Caco-2 (cell line): ENCODE data around the gene COMMD9. TPM values are rescaled to one million over a fixed set of nuclear protein-coding genes. Genes with fewer than 3 reads are reported as not detected.

Experiments
- BruUV-seq: library from RNA; stranded (reverse); fragments of 400-500 nt; replicated peaks from 2 replicates; lab custom pipeline; 2021; lab: Mats Ljungman, UMichigan
- CTCF ChIA-PET: fragments of 300-600 bp; sonication (Branson Sonifier 250); formaldehyde crosslinking; loops from one replicate; lab custom pipeline; 2022; ENCODE audit warnings: antibody characterized with exemption; lab: Charles Lee
- POLR2A ChIA-PET: fragments of 300-600 bp; sonication (Branson Sonifier 250); formaldehyde crosslinking; loops from one replicate; lab custom pipeline; 2022; ENCODE audit warnings: antibody characterized with exemption; lab: Charles Lee
- DNase-seq, 2 experiments: peaks; one replicate each; pipeline versions ENCODE4 v3.0.0 to v3.0.0-alpha.2; 2020 to 2022
- H3K27me3 ChIP-seq: replicated peaks from 2 replicates; pipeline ENCODE4 v1.6.0; 2011; ENCODE audit warnings: low read length; ENCODE audit not compliant: control insufficient read depth, insufficient read depth
- H3K36me3 ChIP-seq: 2 replicates; pipeline ENCODE4 v1.5.1; 2011; ENCODE audit warnings: low read length; ENCODE audit not compliant: control insufficient read depth, insufficient read depth
- H3K4me1 ChIP-seq: fragments of 250-450 bp; sonication (Bioruptor Pico); 2 replicates; pipeline ENCODE4 v1.5.1; 2020; ENCODE audit warnings: mild to moderate bottlenecking
- H3K4me3 ChIP-seq: 2 replicates; pipeline ENCODE4 v1.5.1; 2011; ENCODE audit warnings: low read depth, mild to moderate bottlenecking, control low read depth, low read length
- H3K9me3 ChIP-seq: fragments of 250-450 bp; sonication (Bioruptor Pico); 2 replicates; pipeline ENCODE4 v1.5.1; 2020; ENCODE audit warnings: mild to moderate bottlenecking, moderate library complexity
- H3K27ac Mint-ChIP-seq: one replicate; pipeline ENCODE4 v1.8.0; 2022; ENCODE audit warnings: mixed read lengths; ENCODE audit not compliant: unreplicated experiment
- H3K27me3 Mint-ChIP-seq: one replicate; pipeline ENCODE4 v1.8.0; 2022; ENCODE audit warnings: mixed read lengths; ENCODE audit not compliant: insufficient read depth, unreplicated experiment
- H3K36me3 Mint-ChIP-seq: one replicate; pipeline ENCODE4 v1.8.0; 2022; ENCODE audit warnings: mild to moderate bottlenecking, mixed read lengths; ENCODE audit not compliant: insufficient read depth, unreplicated experiment
- H3K4me1 Mint-ChIP-seq: one replicate; pipeline ENCODE4 v1.8.0; 2022; ENCODE audit warnings: low read depth, mixed read lengths; ENCODE audit not compliant: unreplicated experiment
- H3K4me3 Mint-ChIP-seq: one replicate; pipeline ENCODE4 v1.8.0; 2022; ENCODE audit warnings: mild to moderate bottlenecking, moderate library complexity, mixed read lengths; ENCODE audit not compliant: unreplicated experiment
- H3K9me3 Mint-ChIP-seq: one replicate; pipeline ENCODE4 v1.8.0; 2022; ENCODE audit warnings: mixed read lengths; ENCODE audit not compliant: unreplicated experiment
- intact Hi-C: fragments of 100-400 bp; cut with micrococcal nuclease; formaldehyde crosslinking; loops from one replicate; pipeline ENCODE4 v1.10.0; 2022; ENCODE audit not compliant: unreplicated experiment
- total RNA-seq: library from RNA; stranded (reverse); gene quantifications from 2 replicates; pipeline ENCODE4 v1.2.3, GENCODE V29; 2022
- TF ChIP-seq, protein P1 (sequence below), 2 experiments: fragments of 200-600 bp in 1 of 2; IDR thresholded peaks; 1 replicate in 1 of 2; 2 replicates in 1 of 2; pipeline versions ENCODE4 v1.5.1 to v1.8.0; 2011 to 2022; ENCODE audit warnings: antibody characterized with exemption in 1 of 2, control low read depth in 1 of 2, inconsistent platforms in 1 of 2, low read depth in 1 of 2, low read length in 1 of 2, mild to moderate bottlenecking in 1 of 2, moderate library complexity in 1 of 2; ENCODE audit not compliant: insufficient read depth in 1 of 2, severe bottlenecking in 1 of 2, unreplicated experiment in 1 of 2

Gene COMMD9
- total RNA-seq, 1 experiment from 2014 or later = 46.9 TPM

DNA sequence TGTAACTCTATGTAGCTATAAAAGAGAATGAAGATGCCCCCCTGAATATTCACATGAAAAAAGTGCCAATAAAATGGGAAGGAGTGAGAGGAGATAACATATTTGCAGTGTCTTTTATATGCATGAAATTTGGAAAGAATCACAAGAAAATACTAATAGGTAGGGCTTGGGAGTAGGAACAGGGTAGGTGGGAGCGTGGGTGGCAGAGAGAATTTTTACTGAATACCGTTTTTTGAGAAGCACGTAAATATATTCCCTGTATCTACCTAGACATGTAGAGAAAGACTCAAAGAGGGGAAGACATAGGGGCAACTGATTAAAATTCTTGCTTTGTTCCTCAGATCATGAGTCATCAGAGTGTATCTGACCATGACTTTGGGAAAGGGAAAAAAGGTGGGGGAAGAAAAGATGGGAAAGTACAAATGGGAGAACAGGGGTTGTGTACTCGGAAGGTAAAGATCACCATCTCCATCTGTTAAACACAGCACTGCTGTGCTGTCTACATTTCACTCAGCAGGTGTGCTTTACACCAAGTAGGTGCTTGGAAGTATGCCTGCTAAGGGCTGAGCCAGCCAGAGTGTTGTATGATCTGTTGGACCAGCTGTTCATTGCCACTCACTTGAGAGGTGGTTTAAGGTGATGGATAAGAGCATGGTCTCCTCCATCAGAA lies 22.8 kb upstream of the COMMD9 start:
- no peak overlapping the region for H3K4me3 ChIP-seq
- TF ChIP-seq, protein P1, sequence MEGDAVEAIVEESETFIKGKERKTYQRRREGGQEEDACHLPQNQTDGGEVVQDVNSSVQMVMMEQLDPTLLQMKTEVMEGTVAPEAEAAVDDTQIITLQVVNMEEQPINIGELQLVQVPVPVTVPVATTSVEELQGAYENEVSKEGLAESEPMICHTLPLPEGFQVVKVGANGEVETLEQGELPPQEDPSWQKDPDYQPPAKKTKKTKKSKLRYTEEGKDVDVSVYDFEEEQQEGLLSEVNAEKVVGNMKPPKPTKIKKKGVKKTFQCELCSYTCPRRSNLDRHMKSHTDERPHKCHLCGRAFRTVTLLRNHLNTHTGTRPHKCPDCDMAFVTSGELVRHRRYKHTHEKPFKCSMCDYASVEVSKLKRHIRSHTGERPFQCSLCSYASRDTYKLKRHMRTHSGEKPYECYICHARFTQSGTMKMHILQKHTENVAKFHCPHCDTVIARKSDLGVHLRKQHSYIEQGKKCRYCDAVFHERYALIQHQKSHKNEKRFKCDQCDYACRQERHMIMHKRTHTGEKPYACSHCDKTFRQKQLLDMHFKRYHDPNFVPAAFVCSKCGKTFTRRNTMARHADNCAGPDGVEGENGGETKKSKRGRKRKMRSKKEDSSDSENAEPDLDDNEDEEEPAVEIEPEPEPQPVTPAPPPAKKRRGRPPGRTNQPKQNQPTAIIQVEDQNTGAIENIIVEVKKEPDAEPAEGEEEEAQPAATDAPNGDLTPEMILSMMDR (IDR thresholded peaks at IDR 0.05; ENCODE audit: insufficient read depth in 1 of 2, low read depth in 1 of 2, low read length in 1 of 2, severe bottlenecking in 1 of 2, unreplicated experiment in 1 of 2) = no peak
- Mint-ChIP-seq H3K4me1 (no peaks in the 10 kb centered on the region), H3K27ac (no peak overlapping the region), H3K9me3 (no peaks in the 10 kb centered on the region), H3K4me3 (no peak overlapping the region), H3K27me3 (peaks cover 3% of the 10 kb centered on the region), H3K36me3 (no peaks in the 10 kb centered on the region)
- intact Hi-C loops = no loop called here
- ChIA-PET CTCF (interaction anchor here (0.6 kb wide), 1 partner anchor 25 kb away, joined by 3 read pairs; no protein-coding TSS in a partner anchor), POLR2A (no interaction called here)
- DNase-seq = no peak
- no peaks in the 10 kb centered on the region for H3K27me3 ChIP-seq
- no peaks in the 10 kb centered on the region for H3K9me3 ChIP-seq
- no peaks in the 10 kb centered on the region for H3K4me1 ChIP-seq
- no peaks in the 10 kb centered on the region for H3K36me3 ChIP-seq
- no TSS peak for BruUV-seq

DNA sequence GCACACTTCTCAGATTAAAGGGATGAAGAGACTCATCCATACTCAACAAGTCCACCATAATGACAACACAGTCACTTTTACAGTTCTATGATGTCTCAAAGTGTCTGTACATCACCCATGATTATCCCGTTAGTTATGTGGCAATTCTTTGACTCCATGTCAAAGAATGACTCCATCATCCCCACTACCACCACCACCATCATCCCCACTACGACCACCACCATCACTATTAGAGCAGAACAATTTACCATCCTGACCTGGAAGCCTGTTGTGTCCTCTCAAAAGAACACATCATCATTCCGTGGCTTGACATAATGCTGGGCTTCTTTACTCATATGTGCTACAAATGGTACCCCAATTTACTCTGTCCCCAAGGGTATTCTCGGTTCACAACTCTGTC lies 20.6 kb upstream of the COMMD9 start:
- Mint-ChIP-seq H3K9me3 (no peaks in the 10 kb centered on the region), H3K4me1 (no peaks in the 10 kb centered on the region), H3K36me3 (no peaks in the 10 kb centered on the region), H3K4me3 (no peak overlapping the region), H3K27ac (no peak overlapping the region), H3K27me3 (no peaks in the 10 kb centered on the region)
- Histone ChIP-seq H3K36me3 (no peaks in the 10 kb centered on the region), H3K27me3 (no peaks in the 10 kb centered on the region), H3K9me3 (no peaks in the 10 kb centered on the region), H3K4me1 (no peaks in the 10 kb centered on the region), H3K4me3 (no peak overlapping the region)
- TF ChIP-seq, protein P1 (IDR thresholded peaks at IDR 0.05; ENCODE audit: insufficient read depth in 1 of 2, low read depth in 1 of 2, low read length in 1 of 2, severe bottlenecking in 1 of 2, unreplicated experiment in 1 of 2) = no peak
- ChIA-PET CTCF (no interaction called here), POLR2A (no interaction called here)
- intact Hi-C loops = loop anchor here (5.0 kb wide), 1 partner anchor 183 kb away; no protein-coding TSS in a partner anchor
- no peak for DNase-seq
- BruUV-seq = no TSS peak

DNA sequence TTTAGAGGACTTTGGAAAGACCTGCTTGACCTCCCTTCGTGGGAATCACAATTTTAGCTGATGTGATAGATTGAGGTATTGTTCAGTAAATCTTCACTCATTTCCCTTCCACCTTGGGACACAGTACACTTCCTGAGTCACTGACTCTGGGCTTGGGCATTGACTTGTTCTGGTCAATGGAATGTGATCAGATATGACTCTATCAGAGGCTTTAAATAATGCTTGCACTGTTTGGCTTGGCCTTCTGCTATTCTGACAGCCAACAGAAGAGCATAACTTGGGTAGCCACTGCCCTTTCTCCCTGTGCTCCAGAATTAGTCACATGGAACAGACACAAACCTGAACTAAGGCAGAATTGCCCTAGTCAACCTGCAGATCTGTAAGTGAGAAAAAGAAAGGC lies 19.4 kb upstream of the COMMD9 start:
- Mint-ChIP-seq H3K9me3 (no peaks in the 10 kb centered on the region), H3K27ac (no peak overlapping the region), H3K4me1 (no peaks in the 10 kb centered on the region), H3K36me3 (no peaks in the 10 kb centered on the region), H3K4me3 (no peak overlapping the region), H3K27me3 (no peaks in the 10 kb centered on the region)
- BruUV-seq = no TSS peak
- ChIA-PET CTCF (interaction anchor here (0.6 to 2.3 kb wide), 2 partner anchors 18 to 170 kb away, joined by 3 to 12 read pairs; no protein-coding TSS in a partner anchor), POLR2A (no interaction called here)
- Histone ChIP-seq H3K4me1 (no peaks in the 10 kb centered on the region), H3K27me3 (no peaks in the 10 kb centered on the region), H3K4me3 (no peak overlapping the region), H3K9me3 (no peaks in the 10 kb centered on the region), H3K36me3 (no peaks in the 10 kb centered on the region)
- TF ChIP-seq, protein P1 (IDR thresholded peaks at IDR 0.05; ENCODE audit: insufficient read depth in 1 of 2, low read depth in 1 of 2, low read length in 1 of 2, severe bottlenecking in 1 of 2, unreplicated experiment in 1 of 2) = no peak
- no peak for DNase-seq
- intact Hi-C loops = loop anchor here (5.0 kb wide), 1 partner anchor 184 kb away; no protein-coding TSS in a partner anchor
